ENCODE results near the gene NEB. TPM values are rescaled to one million over a fixed set of nuclear protein-coding genes. Genes with fewer than 3 reads are reported as not detected.
"Not testable (repeated sequence)": the region's sequence is repeated elsewhere in the genome, so short reads cannot be mapped to it uniquely, and the experiment has no call there.

The NEB gene
- total and polyA plus RNA-seq, 10 donors: 0.96 to 6.2 (median 2.4) TPM

GRCh38 chr2:151562398-151562797 is 171.9 kb downstream of the NEB start:
- Histone ChIP-seq H3K4me3 (no peak overlapping the region), H3K27me3 (replicated peaks in 1 of 7) (no peaks in the 10 kb centered on the region), H3K4me1 (no peaks in the 10 kb centered on the region), H3K36me3 (no peaks in the 10 kb centered on the region), H3K9me3 (peaks cover 0 to 4% (median 0%) of the 10 kb centered on the region in 8 donors), H3K27ac (no peak overlapping the region)
- DNase-seq: no peak
- intact Hi-C loops (cut with DNase I; ENCODE audit: low total_unique reads): no loop called here
- TF ChIP-seq POLR2AphosphoS5 (IDR thresholded peaks at IDR 0.05): no peak
- TF ChIP-seq POLR2A (IDR thresholded peaks at IDR 0.05): no peak
- TF ChIP-seq CTCF (IDR thresholded peaks at IDR 0.05 in 8 of 11, conservative IDR thresholded peaks at IDR 0.05 in 3 of 11): no peak
- WGBS, 5 donors: 90 to 96% (median 93%) methylated on average over 8 of the region's 8 CpGs

- no peak overlapping the region for H3K4me3 ChIP-seq
- H3K9me3 ChIP-seq: peaks cover 0 to 4% (median 0%) of the 10 kb centered on the region in 8 donors
- no peaks in the 10 kb centered on the region for H3K27me3 ChIP-seq (replicated peaks in 1 of 7)
- 40 to 56% (median 45%) methylated on average over 3 of the region's 3 CpGs for WGBS, 5 donors
- H3K27ac ChIP-seq: no peak overlapping the region
- TF ChIP-seq POLR2AphosphoS5 (IDR thresholded peaks at IDR 0.05) (no peak), POLR2A (IDR thresholded peaks at IDR 0.05) (no peak), CTCF (IDR thresholded peaks at IDR 0.05 in 8 of 11, conservative IDR thresholded peaks at IDR 0.05 in 3 of 11) (no peak)
- H3K36me3 ChIP-seq: no peaks in the 10 kb centered on the region
- no peaks in the 10 kb centered on the region for H3K4me1 ChIP-seq
- no peak for DNase-seq
- intact Hi-C loops (cut with DNase I; ENCODE audit: low total_unique reads): no loop called here
Observed at GRCh38 chr2:151560289-151560688, 174.0 kb downstream of the NEB start.

- H3K9me3 ChIP-seq; H3K36me3 ChIP-seq; intact Hi-C loops (cut with DNase I; ENCODE audit: low total_unique reads); H3K27me3 ChIP-seq (replicated peaks in 1 of 7); H3K4me3 ChIP-seq; H3K4me1 ChIP-seq; H3K27ac ChIP-seq; DNase-seq: not testable (repeated sequence)
- WGBS, 5 donors: 90 to 100% (median 93%) methylated on average over 2 of the region's 2 CpGs
Observed at GRCh38 chr2:151559431-151559830, 174.8 kb downstream of the NEB start.

- intact Hi-C loops (cut with DNase I; ENCODE audit: low total_unique reads); H3K4me3 ChIP-seq; H3K4me1 ChIP-seq; H3K27me3 ChIP-seq (replicated peaks in 1 of 7); H3K27ac ChIP-seq; H3K36me3 ChIP-seq; H3K9me3 ChIP-seq; DNase-seq: not testable (repeated sequence)
- 16 to 25% (median 23%) methylated on average over 2 of the region's 2 CpGs for WGBS, 5 donors
Observed at GRCh38 chr2:151557883-151558282, 176.4 kb downstream of the NEB start.

- H3K27me3 ChIP-seq (replicated peaks in 1 of 7): no peaks in the 10 kb centered on the region
- no peaks in the 10 kb centered on the region for H3K4me1 ChIP-seq
- TF ChIP-seq POLR2A (IDR thresholded peaks at IDR 0.05): no peak
- TF ChIP-seq POLR2AphosphoS5 (IDR thresholded peaks at IDR 0.05): no peak
- TF ChIP-seq CTCF (IDR thresholded peaks at IDR 0.05 in 8 of 11, conservative IDR thresholded peaks at IDR 0.05 in 3 of 11): no peak
- no peak overlapping the region for H3K4me3 ChIP-seq
- H3K9me3 ChIP-seq: peaks cover 0 to 4% (median 0%) of the 10 kb centered on the region in 8 donors
- no peaks in the 10 kb centered on the region for H3K36me3 ChIP-seq
- no peak for DNase-seq
- no peak overlapping the region for H3K27ac ChIP-seq
- intact Hi-C loops (cut with DNase I; ENCODE audit: low total_unique reads): no loop called here
Observed at GRCh38 chr2:151556121-151556520, 178.2 kb downstream of the NEB start.

Data from spleen (tissue), 11 donors.